K562 (cell line): ENCODE results near the gene LCN12. TPM values are rescaled to one million over a fixed set of nuclear protein-coding genes. Genes with fewer than 3 reads are reported as not detected.

Source experiments
- ATF2 ChIP-seq: sonication (generic); formaldehyde crosslinking; IDR thresholded peaks from 2 replicates; pipeline ENCODE4 v1.8.1; 2022; ENCODE audit warnings: missing genetic modification reagents
- ATF7 ChIP-seq: fragments of 450-650 bp; IDR thresholded peaks from 2 replicates; pipeline ENCODE4 v1.7.1; 2014; ENCODE audit warnings: mild to moderate bottlenecking, moderate library complexity
- BHLHE40 ChIP-seq: IDR thresholded peaks from 2 replicates; pipeline ENCODE4 v1.6.1; 2011; ENCODE audit warnings: low read length, improper control_type of control experiment
- CREB1 ChIP-seq, 2 experiments: sonication (generic) in 1 of 2; formaldehyde crosslinking in 1 of 2; IDR thresholded peaks; 2 replicates each; pipeline versions ENCODE4 v1.6.1 to v1.8.0; 2012 to 2022; ENCODE audit warnings: inconsistent platforms in 1 of 2, mild to moderate bottlenecking in 1 of 2, missing genetic modification reagents in 1 of 2, moderate library complexity in 1 of 2
- CSDE1 ChIP-seq, 2 experiments: fragments of 450-650 bp; IDR thresholded peaks; 2 replicates each; pipeline ENCODE4 v1.6.1; 2016; ENCODE audit warnings: mild to moderate bottlenecking in 1 of 2
- DEAF1 ChIP-seq: fragments of 450-650 bp; formaldehyde crosslinking; IDR thresholded peaks from 2 replicates; pipeline ENCODE4 v1.4.0; 2020; ENCODE audit warnings: mild to moderate bottlenecking, moderate library complexity
- E2F5 ChIP-seq: sonication (generic); formaldehyde crosslinking; IDR thresholded peaks from 2 replicates; pipeline ENCODE4 v1.8.0; 2022; ENCODE audit warnings: mild to moderate bottlenecking, missing genetic modification reagents
- ETV5 ChIP-seq: sonication (generic); formaldehyde crosslinking; IDR thresholded peaks from 2 replicates; pipeline ENCODE4 v1.4.0; 2020; ENCODE audit warnings: low read depth, mild to moderate bottlenecking, missing genetic modification reagents
- FOXK2 ChIP-seq, 2 experiments: fragments of 450-650 bp; IDR thresholded peaks in 1 of 2; conservative IDR thresholded peaks in 1 of 2; 2 replicates each; pipeline ENCODE4 v1.6.1; 2016; ENCODE audit warnings: low read depth in 2 of 2, mild to moderate bottlenecking in 1 of 2
- GATAD2B ChIP-seq: fragments of 450-650 bp; IDR thresholded peaks from 2 replicates; pipeline ENCODE4 v1.6.1; 2017; ENCODE audit warnings: mild to moderate bottlenecking, borderline replicate concordance
- GTF2E2 ChIP-seq: fragments of 200-800 bp; sonication (Bioruptor generic); IDR thresholded peaks from 2 replicates; pipeline ENCODE4 v1.6.1; 2016; ENCODE audit warnings: missing genetic modification characterization, missing compliant biosample characterization
- JUNB ChIP-seq: fragments of 450-650 bp; formaldehyde crosslinking; conservative IDR thresholded peaks from 2 replicates; pipeline ENCODE4 v1.4.0; 2020; ENCODE audit warnings: mild to moderate bottlenecking
- MEF2D ChIP-seq: conservative IDR thresholded peaks from 2 replicates; pipeline ENCODE4 v1.6.1; 2016; ENCODE audit warnings: low read depth, missing genetic modification characterization, missing compliant biosample characterization
- NCOR1 ChIP-seq: fragments of 450-650 bp; IDR thresholded peaks from 2 replicates; pipeline ENCODE4 v1.6.1; 2016; ENCODE audit warnings: mild to moderate bottlenecking, moderate library complexity
- OTX1 ChIP-seq: fragments of 450-650 bp; formaldehyde crosslinking; IDR thresholded peaks from 2 replicates; pipeline ENCODE4 v1.4.0; 2022; ENCODE audit warnings: mild to moderate bottlenecking
- PTTG1 ChIP-seq: fragments of 450-650 bp; IDR thresholded peaks from 2 replicates; pipeline ENCODE4 v1.6.1; 2016; ENCODE audit warnings: low read depth, mild to moderate bottlenecking, missing genetic modification characterization, missing compliant biosample characterization
- PYGO2 ChIP-seq: fragments of 450-650 bp; IDR thresholded peaks from 2 replicates; pipeline ENCODE4 v1.6.1; 2016; ENCODE audit warnings: mild to moderate bottlenecking, missing genetic modification characterization, moderate library complexity, missing compliant biosample characterization
- RBM14 ChIP-seq: fragments of 200-400 bp; formaldehyde crosslinking; IDR thresholded peaks from 2 replicates; pipeline ENCODE4 v1.6.1; 2018; ENCODE audit warnings: low read depth, mild to moderate bottlenecking, low read length, moderate library complexity, borderline replicate concordance; ENCODE audit not compliant: insufficient read depth
- SNAPC5 ChIP-seq: fragments of 250-450 bp; sonication (Bioruptor Pico); IDR thresholded peaks from 2 replicates; pipeline ENCODE4 v1.8.0; 2021; ENCODE audit warnings: moderate library complexity, mild to moderate bottlenecking, inconsistent platforms
- TCF7 ChIP-seq: sonication (generic); IDR thresholded peaks from 2 replicates; pipeline ENCODE4 v1.6.1; 2016; ENCODE audit warnings: antibody characterized with exemption, borderline replicate concordance
- TRIM28 ChIP-seq: fragments of 450-650 bp; IDR thresholded peaks from 2 replicates; pipeline ENCODE4 v1.6.1; 2017
- ZNF174 ChIP-seq: fragments of 250-450 bp; sonication (Bioruptor Pico); IDR thresholded peaks from 2 replicates; pipeline ENCODE4 v1.4.0; 2020; ENCODE audit warnings: mild to moderate bottlenecking
- ZNF431 ChIP-seq: sonication (generic); formaldehyde crosslinking; IDR thresholded peaks from 2 replicates; pipeline ENCODE4 v1.8.0; 2022; ENCODE audit warnings: mild to moderate bottlenecking, missing genetic modification reagents
- ZNF551 ChIP-seq: fragments of 250-450 bp; sonication (Bioruptor Pico); IDR thresholded peaks from 2 replicates; pipeline ENCODE4 v1.5.0; 2021; ENCODE audit warnings: mild to moderate bottlenecking, moderate library complexity
- ZNF589 ChIP-seq: fragments of 200-800 bp; sonication (Bioruptor generic); IDR thresholded peaks from 2 replicates; pipeline ENCODE4 v1.6.1; 2016; ENCODE audit warnings: low read depth, missing genetic modification characterization, missing compliant biosample characterization
- polyA plus RNA-seq, 8 experiments: library from polyadenylated mRNA; depleted of rRNA in 4 of 8; stranded (reverse) in 5 of 8; unstranded in 3 of 8; fragments of >200 nt; fragmentation: Nextera tagmentation in 2 of 8; fragmentation: Illumina TruSeq in 1 of 8; extraction: Ambion mirVana in 2 of 8; extraction: Trizol in 1 of 8; gene quantifications; 2 replicates each; pipeline versions ENCODE4 v1.2.1 to v1.2.3, GENCODE V29; 2011 to 2014; ENCODE audit warnings: inconsistent platforms in 1 of 8, missing spikeins in 1 of 8
- total RNA-seq, 7 experiments: library from RNA; depleted of rRNA in 6 of 7; stranded (reverse); fragments of >200 nt in 6 of 7; fragmentation: Illumina TruSeq in 2 of 7; extraction: Trizol in 2 of 7; gene quantifications; 2 replicates each; pipeline versions ENCODE4 v1.2.1 to v1.2.3, GENCODE V29; 2011 to 2021; ENCODE audit warnings: low replicate concordance in 1 of 7

Gene LCN12
- total and polyA plus RNA-seq, 9 of the 15 experiments (the other 6 are each of a cell fraction or from before 2014, with no cell fraction given): 0.05 TPM; not detected in 8

GRCh38 chr9:136978073-136978864 lies 26.2 kb downstream of the LCN12 start (continued):
- TF ChIP-seq MEF2D (tag): no peak
- TF ChIP-seq ETV5 (CRISPR knock-in tag): no peak
- no peak for TF ChIP-seq DEAF1 (CRISPR knock-in tag)
- no peak for TF ChIP-seq ZNF174 (CRISPR knock-in tag)
- no peak for TF ChIP-seq GATAD2B
- no peak for TF ChIP-seq TRIM28
- no peak for TF ChIP-seq ZNF551
- TF ChIP-seq JUNB: no peak
- TF ChIP-seq BHLHE40: no peak
- TF ChIP-seq PYGO2 (tag): no peak
- peak; percentile 23; the same call in 1 of the 2 replicates for TF ChIP-seq ATF7
- no peak for TF ChIP-seq OTX1
- no peak for TF ChIP-seq PTTG1 (tag)
- no peak for TF ChIP-seq CREB1 (IDR thresholded peaks at IDR 0.05)
- peak; percentile 52 for TF ChIP-seq CREB1 (CRISPR knock-in tag; IDR thresholded peaks at IDR 0.05)
- TF ChIP-seq GTF2E2 (tag): no peak
- no peak for TF ChIP-seq CSDE1 (IDR thresholded peaks at IDR 0.05)
- TF ChIP-seq RBM14: no peak
- no peak for TF ChIP-seq ZNF431 (CRISPR knock-in tag)
- no peak for TF ChIP-seq TCF7
- TF ChIP-seq ZNF589 (CRISPR knock-in tag): no peak
- TF ChIP-seq NCOR1: no peak
- no peak for TF ChIP-seq ATF2 (CRISPR knock-in tag)
- no peak for TF ChIP-seq FOXK2 (conservative IDR thresholded peaks at IDR 0.05 in 1 of 2, IDR thresholded peaks at IDR 0.05 in 1 of 2; ENCODE audit: low read depth in 2 of 2)
- TF ChIP-seq SNAPC5: no peak
- TF ChIP-seq E2F5 (CRISPR knock-in tag): no peak
